ENCODE results near the gene WDR45B. TPM values are rescaled to one million over a fixed set of nuclear protein-coding genes. Genes with fewer than 3 reads are reported as not detected.

WDR45B gene
- total and polyA plus RNA-seq, 2 donors (not counting 1 experiment from before 2014, with no cell fraction given): 54.3 to 72.7 TPM

DNA sequence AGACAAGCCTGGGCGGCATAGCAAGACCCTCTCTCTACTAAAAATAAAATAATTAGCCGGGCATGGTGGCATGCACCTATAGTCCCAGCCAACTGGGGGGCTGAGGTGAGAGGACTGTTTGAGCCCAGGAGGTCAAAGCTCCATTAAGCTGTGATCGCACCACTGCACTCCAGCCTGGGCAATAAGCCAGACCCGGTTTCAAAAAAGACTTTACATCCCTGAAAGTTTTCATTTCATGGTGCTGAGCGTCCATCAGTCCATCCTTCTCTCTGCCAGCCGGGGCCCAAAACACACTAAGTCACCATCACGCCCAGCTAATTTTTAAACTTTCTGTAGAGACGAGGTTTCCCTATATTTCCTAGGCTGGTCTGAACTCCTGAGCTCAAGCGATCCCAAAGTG lies 39.6 kb upstream of the WDR45B start:
- Histone ChIP-seq H3K27ac (ENCODE audit: low read length in 2 of 2) (no peak overlapping the region), H3K36me3 (replicated peaks in 1 of 2; ENCODE audit: control extremely low read depth in 1 of 2, control insufficient read depth in 1 of 2, extremely low read depth in 1 of 2, insufficient read depth in 2 of 2, low read length in 1 of 2) (no peaks in the 10 kb centered on the region), H3K9me3 (ENCODE audit: control extremely low read depth in 1 of 3, control insufficient read depth in 2 of 3, insufficient read depth in 1 of 3, low read length in 2 of 3) (no peaks in the 10 kb centered on the region), H3K4me2 (replicated peaks; ENCODE audit: low read depth, low read length, poor library complexity, severe bottlenecking) (no peak overlapping the region), H2AFZ (ENCODE audit: insufficient read depth, low read depth, low read length, poor library complexity, severe bottlenecking) (no peak overlapping the region), H3K79me2 (ENCODE audit: control insufficient read depth, insufficient read depth, low read length) (no peaks in the 10 kb centered on the region), H3K27me3 (replicated peaks in 1 of 4; ENCODE audit: control extremely low read depth in 1 of 4, control insufficient read depth in 3 of 4, insufficient read depth in 4 of 4, low read length in 3 of 4) (no peaks in the 10 kb centered on the region), H3K4me3 (ENCODE audit: control extremely low read depth in 1 of 5, extremely low read depth in 1 of 5, insufficient read depth in 1 of 5, low read depth in 2 of 5, low read length in 4 of 5) (no peak overlapping the region), H3K9ac (ENCODE audit: low read length) (no peak overlapping the region), H4K20me1 (ENCODE audit: control insufficient read depth, insufficient read depth, low read length, poor library complexity, severe bottlenecking) (no peaks in the 10 kb centered on the region), H3K4me1 (ENCODE audit: control insufficient read depth in 2 of 2, insufficient read depth in 2 of 2, low read length in 2 of 2) (no peaks in the 10 kb centered on the region)
- WGBS (ENCODE audit: insufficient coverage): 100% methylated on average over 8 of the region's 9 CpGs
- Mint-ChIP-seq H3K27ac (no peak overlapping the region), H3K9me3 (ENCODE audit: insufficient read depth) (no peaks in the 10 kb centered on the region), H3K27me3 (no peaks in the 10 kb centered on the region), H3K4me1 (no peaks in the 10 kb centered on the region), H3K4me3 (no peak overlapping the region)
- ATAC-seq (ENCODE audit: low read depth) (no peak), DNase-seq (no peak)
- intact Hi-C loops (cut with micrococcal nuclease): no loop called here
- ChIA-PET CTCF (no interaction called here), POLR2A (no interaction called here)
- no peak for TF ChIP-seq EZH2 (IDR thresholded peaks at IDR 0.05; ENCODE audit: borderline replicate concordance, insufficient read depth, low read depth, low read length, poor library complexity, severe bottlenecking)
- TF ChIP-seq, protein P1, sequence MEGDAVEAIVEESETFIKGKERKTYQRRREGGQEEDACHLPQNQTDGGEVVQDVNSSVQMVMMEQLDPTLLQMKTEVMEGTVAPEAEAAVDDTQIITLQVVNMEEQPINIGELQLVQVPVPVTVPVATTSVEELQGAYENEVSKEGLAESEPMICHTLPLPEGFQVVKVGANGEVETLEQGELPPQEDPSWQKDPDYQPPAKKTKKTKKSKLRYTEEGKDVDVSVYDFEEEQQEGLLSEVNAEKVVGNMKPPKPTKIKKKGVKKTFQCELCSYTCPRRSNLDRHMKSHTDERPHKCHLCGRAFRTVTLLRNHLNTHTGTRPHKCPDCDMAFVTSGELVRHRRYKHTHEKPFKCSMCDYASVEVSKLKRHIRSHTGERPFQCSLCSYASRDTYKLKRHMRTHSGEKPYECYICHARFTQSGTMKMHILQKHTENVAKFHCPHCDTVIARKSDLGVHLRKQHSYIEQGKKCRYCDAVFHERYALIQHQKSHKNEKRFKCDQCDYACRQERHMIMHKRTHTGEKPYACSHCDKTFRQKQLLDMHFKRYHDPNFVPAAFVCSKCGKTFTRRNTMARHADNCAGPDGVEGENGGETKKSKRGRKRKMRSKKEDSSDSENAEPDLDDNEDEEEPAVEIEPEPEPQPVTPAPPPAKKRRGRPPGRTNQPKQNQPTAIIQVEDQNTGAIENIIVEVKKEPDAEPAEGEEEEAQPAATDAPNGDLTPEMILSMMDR (IDR thresholded peaks at IDR 0.05): no peak

DNA sequence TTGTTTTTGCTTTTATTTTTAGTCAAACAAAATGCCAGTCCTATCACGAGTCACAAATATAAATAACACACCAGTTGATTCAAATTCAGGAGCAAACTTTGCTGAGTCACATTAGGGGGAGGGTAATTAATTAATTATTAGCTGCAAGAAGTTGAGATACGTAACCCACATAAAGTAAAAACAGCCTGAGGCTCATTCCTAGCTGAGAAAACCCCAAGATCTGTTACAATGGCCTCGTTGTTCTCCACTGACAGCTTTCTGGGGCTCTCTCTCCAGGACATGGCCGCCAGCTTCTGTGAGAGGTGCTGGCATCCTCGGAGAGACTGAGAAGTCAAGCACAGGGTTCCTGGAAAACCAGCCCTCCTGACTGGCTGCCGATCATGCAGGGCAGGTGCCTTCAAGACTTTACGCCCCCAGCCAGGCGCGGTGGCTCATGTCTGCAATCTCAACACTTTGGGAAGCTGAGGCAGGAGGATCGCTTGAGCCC lies 39.2 kb upstream of the WDR45B start:
- H4K20me1 ChIP-seq (ENCODE audit: control insufficient read depth, insufficient read depth, low read length, poor library complexity, severe bottlenecking): no peaks in the 10 kb centered on the region
- CTCF ChIA-PET: no interaction called here
- Mint-ChIP-seq H3K4me1 (no peaks in the 10 kb centered on the region), H3K27me3 (no peaks in the 10 kb centered on the region), H3K4me3 (no peak overlapping the region), H3K27ac (no peak overlapping the region), H3K9me3 (ENCODE audit: insufficient read depth) (no peaks in the 10 kb centered on the region)
- no peaks in the 10 kb centered on the region for H3K36me3 ChIP-seq (replicated peaks in 1 of 2; ENCODE audit: control extremely low read depth in 1 of 2, control insufficient read depth in 1 of 2, extremely low read depth in 1 of 2, insufficient read depth in 2 of 2, low read length in 1 of 2)
- no peaks in the 10 kb centered on the region for H3K27me3 ChIP-seq (replicated peaks in 1 of 4; ENCODE audit: control extremely low read depth in 1 of 4, control insufficient read depth in 3 of 4, insufficient read depth in 4 of 4, low read length in 3 of 4)
- H2AFZ ChIP-seq (ENCODE audit: insufficient read depth, low read depth, low read length, poor library complexity, severe bottlenecking): no peak overlapping the region
- no peak for ATAC-seq (ENCODE audit: low read depth)
- intact Hi-C loops (cut with micrococcal nuclease): no loop called here
- DNase-seq: no peak
- no peaks in the 10 kb centered on the region for H3K9me3 ChIP-seq (ENCODE audit: control extremely low read depth in 1 of 3, control insufficient read depth in 2 of 3, insufficient read depth in 1 of 3, low read length in 2 of 3)
- no peak overlapping the region for H3K27ac ChIP-seq (ENCODE audit: low read length in 2 of 2)
- WGBS (ENCODE audit: insufficient coverage): 97% methylated on average over 8 of the region's 10 CpGs
- no peak for TF ChIP-seq EZH2 (IDR thresholded peaks at IDR 0.05; ENCODE audit: borderline replicate concordance, insufficient read depth, low read depth, low read length, poor library complexity, severe bottlenecking)
- POLR2A ChIA-PET: no interaction called here
- no peak overlapping the region for H3K4me2 ChIP-seq (replicated peaks; ENCODE audit: low read depth, low read length, poor library complexity, severe bottlenecking)
- no peak overlapping the region for H3K9ac ChIP-seq (ENCODE audit: low read length)
- no peak overlapping the region for H3K4me3 ChIP-seq (ENCODE audit: control extremely low read depth in 1 of 5, extremely low read depth in 1 of 5, insufficient read depth in 1 of 5, low read depth in 2 of 5, low read length in 4 of 5)
- no peaks in the 10 kb centered on the region for H3K79me2 ChIP-seq (ENCODE audit: control insufficient read depth, insufficient read depth, low read length)
- no peaks in the 10 kb centered on the region for H3K4me1 ChIP-seq (ENCODE audit: control insufficient read depth in 2 of 2, insufficient read depth in 2 of 2, low read length in 2 of 2)
